Body of pancreas (tissue), 4 donors: ENCODE data around the gene EPB41L3. TPM values are rescaled to one million over a fixed set of nuclear protein-coding genes. Genes with fewer than 3 reads are reported as not detected.
A peak's percentile ranks its signal among the peaks of the same experiment; 100 is the strongest.

ENCODE experiments used
- ATAC-seq: fragments of 150-250 bp; one replicate; pipeline ENCODE4 v1.9.1; 2016
- DNase-seq, 4 donors: peaks; one replicate each; pipeline ENCODE4 v3.0.0-alpha.2; 2019
- H3K27ac ChIP-seq, 4 donors: fragments of 200-600 bp; sonication (generic); 1 replicate in 3 of 4; 2 replicates in 1 of 4; pipeline versions ENCODE4 v1.5.1 to v1.6.1; 2016 to 2019; ENCODE audit warnings: mild to moderate bottlenecking in 1 of 4, mixed read lengths in 1 of 4, moderate library complexity in 1 of 4
- H3K27me3 ChIP-seq, 2 donors: fragments of 200-600 bp; sonication (generic); one replicate each; pipeline ENCODE4 v1.6.0; 2016; ENCODE audit warnings: mild to moderate bottlenecking in 1 of 2
- H3K36me3 ChIP-seq, 2 donors: fragments of 200-600 bp; sonication (generic); replicated peaks in 1 of 2; 2 replicates each; pipeline ENCODE4 v1.5.1; 2016; ENCODE audit warnings: low read depth in 2 of 2; ENCODE audit not compliant: insufficient read depth in 1 of 2
- H3K4me1 ChIP-seq: fragments of 200-600 bp; sonication (generic); one replicate; pipeline ENCODE4 v1.6.0; 2016
- H3K4me3 ChIP-seq, 2 donors: fragments of 200-600 bp; sonication (generic); 1 replicate in 1 of 2; 2 replicates in 1 of 2; pipeline ENCODE4 v1.5.1; 2016 to 2019
- H3K9me3 ChIP-seq, 3 donors: fragments of 200-600 bp; sonication (generic); 1 replicate in 2 of 3; 2 replicates in 1 of 3; pipeline ENCODE4 v1.5.1; 2016
- CTCF ChIP-seq, 7 experiments: fragments of 450-650 bp in 4 of 7; fragments of 200-600 bp in 3 of 7; sonication (generic) in 3 of 7; IDR thresholded peaks; one replicate each; pipeline ENCODE4 v1.5.1; 2016 to 2019; ENCODE audit warnings: antibody characterized with exemption in 7 of 7
- POLR2A ChIP-seq, 3 donors: fragments of 450-650 bp; IDR thresholded peaks; one replicate each; pipeline ENCODE4 v1.6.1; 2016; ENCODE audit warnings: antibody characterized with exemption in 3 of 3, mild to moderate bottlenecking in 2 of 3
- WGBS, 2 donors: methylation state at CpG; one replicate each; pipeline ENCODE4 v1.1.5; 2017; 5-methylcytosine and 5-hydroxymethylcytosine counted together
- intact Hi-C: fragments of 100-400 bp; cut with DNase I; formaldehyde crosslinking; loops from one replicate; pipeline ENCODE4 v1.15.1; 2023
- total RNA-seq, 2 donors: library from RNA; depleted of rRNA; stranded (reverse); fragments of >200 nt; gene quantifications; one replicate each; pipeline ENCODE4 v1.1.0, GENCODE V29; 2016

The EPB41L3 gene
- total RNA-seq, 2 donors from 2014 or later, result 22.1 to 25.1 TPM

DNA sequence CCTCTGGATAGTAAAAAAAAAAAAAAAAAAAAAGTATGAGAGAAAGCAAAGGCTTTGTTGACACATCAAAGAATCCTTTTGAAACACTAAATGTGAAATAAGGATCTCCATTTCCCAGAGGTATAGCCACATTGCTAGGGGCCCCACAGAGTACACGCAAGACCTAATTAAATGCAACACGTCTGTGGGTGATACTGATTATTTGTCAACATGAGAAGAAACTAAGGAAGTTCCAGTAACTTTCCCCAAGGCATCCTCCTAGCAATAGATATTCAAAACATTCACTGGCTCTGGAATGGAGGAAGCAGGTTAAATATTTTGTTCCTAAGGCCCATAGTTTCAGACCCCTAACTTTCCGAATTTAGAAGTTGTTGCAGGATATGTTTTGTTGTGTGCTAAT is 24.6 kb upstream of the EPB41L3 start:
- no peaks in the 10 kb centered on the region for H3K27me3 ChIP-seq
- TF ChIP-seq CTCF (IDR thresholded peaks at IDR 0.05), result no peak
- no peak for TF ChIP-seq POLR2A (IDR thresholded peaks at IDR 0.05)
- H3K4me3 ChIP-seq, result no peak overlapping the region
- H3K36me3 ChIP-seq, result no peaks in the 10 kb centered on the region
- whole genome bisulfite sequencing, 2 donors, result 79 to 87% methylated on average over 3 of the region's 3 CpGs
- H3K9me3 ChIP-seq, result no peaks in the 10 kb centered on the region
- no peak overlapping the region for H3K27ac ChIP-seq
- intact Hi-C loops, result no loop called here
- DNase-seq, result no peak
- H3K4me1 ChIP-seq, result no peaks in the 10 kb centered on the region
- ATAC-seq, result no peak

DNA sequence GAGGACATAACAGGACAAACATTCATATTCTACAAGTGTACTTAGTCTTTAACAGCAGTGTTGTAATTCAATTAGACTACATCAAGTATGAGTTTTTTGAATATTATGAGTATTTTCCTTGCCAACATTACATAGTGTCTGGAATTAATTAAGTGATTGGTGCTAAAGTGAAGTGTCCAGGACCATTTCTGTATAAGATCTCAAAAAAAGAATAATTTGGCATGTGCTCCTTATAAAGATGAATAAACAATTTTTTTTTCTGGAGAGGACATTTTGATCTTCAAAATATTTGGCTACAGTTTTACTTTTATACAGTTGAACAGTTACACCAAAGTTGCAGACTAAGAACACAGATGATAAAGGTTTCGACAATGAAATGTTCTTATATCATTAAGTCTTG is 15.1 kb upstream of the EPB41L3 start:
- no peak for ATAC-seq
- 75 to 86% methylated on average over 1 of the region's 1 CpG for WGBS, 2 donors
- H3K27ac ChIP-seq, result no peak overlapping the region

GRCh38 chr18:5556310-5556974 is 12.6 kb upstream of the EPB41L3 start:
- intact Hi-C loops, result no loop called here
- ATAC-seq (peak; percentile 38), DNase-seq (peak in 2 of 4 donors; percentile 15)
- Histone ChIP-seq H3K27ac (no peak overlapping the region), H3K36me3 (no peaks in the 10 kb centered on the region), H3K27me3 (no peaks in the 10 kb centered on the region), H3K9me3 (no peaks in the 10 kb centered on the region), H3K4me3 (no peak overlapping the region), H3K4me1 (no peaks in the 10 kb centered on the region)
- WGBS, 2 donors, result 61 to 80% methylated on average over 8 of the region's 8 CpGs
- no peak for TF ChIP-seq POLR2A (IDR thresholded peaks at IDR 0.05)
- TF ChIP-seq CTCF (IDR thresholded peaks at IDR 0.05), result peak in 1 of 7 experiments; percentile 4

More for the DNA sequence above, 15.1 kb upstream of the EPB41L3 start:
- intact Hi-C loops, result no loop called here
- TF ChIP-seq POLR2A (IDR thresholded peaks at IDR 0.05) (no peak), CTCF (IDR thresholded peaks at IDR 0.05) (no peak)
- Histone ChIP-seq H3K4me1 (no peaks in the 10 kb centered on the region), H3K36me3 (no peaks in the 10 kb centered on the region), H3K4me3 (no peak overlapping the region), H3K9me3 (no peaks in the 10 kb centered on the region), H3K27me3 (no peaks in the 10 kb centered on the region)
- no peak for DNase-seq

- intact Hi-C loops, result no loop called here
- no peaks in the 10 kb centered on the region for H3K9me3 ChIP-seq
- H3K27me3 ChIP-seq, result no peaks in the 10 kb centered on the region
- DNase-seq (no peak), ATAC-seq (no peak)
- no peaks in the 10 kb centered on the region for H3K36me3 ChIP-seq
- H3K4me3 ChIP-seq, result no peak overlapping the region
- no peaks in the 10 kb centered on the region for H3K4me1 ChIP-seq
- TF ChIP-seq CTCF (IDR thresholded peaks at IDR 0.05) (no peak), POLR2A (IDR thresholded peaks at IDR 0.05) (no peak)
- no peak overlapping the region for H3K27ac ChIP-seq
- WGBS, 2 donors, result 78 to 80% methylated on average over 4 of the region's 4 CpGs
Measured at GRCh38 chr18:5554629-5555028, 10.8 kb upstream of the EPB41L3 start.

DNA sequence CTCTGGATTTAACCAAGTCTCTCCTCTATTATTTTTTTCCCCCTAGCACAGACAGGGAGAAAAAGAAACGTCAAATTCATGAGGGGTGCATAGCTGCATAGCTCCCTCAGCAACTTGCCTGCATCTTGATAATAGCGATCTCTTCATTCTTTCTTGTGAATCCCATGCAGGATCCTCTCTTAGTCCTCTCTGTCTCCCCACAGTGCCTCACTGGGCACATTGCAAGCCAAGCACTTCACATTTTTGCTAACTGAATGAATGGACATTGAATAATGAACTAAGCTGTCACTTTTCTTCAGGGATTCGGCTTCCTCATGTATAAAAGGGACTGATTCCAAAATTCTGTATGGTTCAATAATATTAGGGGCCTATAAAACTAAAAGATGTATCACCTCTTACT is 2.9 kb upstream of the EPB41L3 start:
- no peak for TF ChIP-seq POLR2A (IDR thresholded peaks at IDR 0.05)
- TF ChIP-seq CTCF (IDR thresholded peaks at IDR 0.05), result peak in 4 of 7 experiments; percentile 8 to 36 (median 22)
- DNase-seq, result peak in 2 of 4 donors; percentile 13 to 36
- WGBS, 2 donors, result 12 to 36% methylated on average over 3 of the region's 3 CpGs
- ATAC-seq, result no peak
- no peak overlapping the region for H3K4me3 ChIP-seq
- no peaks in the 10 kb centered on the region for H3K27me3 ChIP-seq
- H3K27ac ChIP-seq, result no peak overlapping the region
- H3K4me1 ChIP-seq, result peaks cover 14% of the 10 kb centered on the region
- no peaks in the 10 kb centered on the region for H3K36me3 ChIP-seq
- intact Hi-C loops, result no loop called here
- no peaks in the 10 kb centered on the region for H3K9me3 ChIP-seq
